AG08396 (cell line): ENCODE results near the gene FSTL5.

Experiments used
- DNase-seq: peaks from one replicate; pipeline ENCODE4 v3.0.0; 2012; ENCODE audit warnings: low spot score, mixed read lengths

Gene FSTL5

GRCh38 chr4:161704040-161704439, 459.8 kb downstream of the FSTL5 start:
- no peak for DNase-seq

- no peak for DNase-seq
These were observed 461.5 kb downstream of the FSTL5 start for GRCh38 chr4:161702287-161702686.

GRCh38 chr4:161696944-161697343, 466.9 kb downstream of the FSTL5 start:
- DNase-seq = no peak

GRCh38 chr4:161680146-161680545, 483.7 kb downstream of the FSTL5 start:
- DNase-seq = no peak

GRCh38 chr4:161664740-161665139, 499.1 kb downstream of the FSTL5 start:
- no peak for DNase-seq

GRCh38 chr4:161663844-161664243, 500.0 kb downstream of the FSTL5 start:
- no peak for DNase-seq

- no peak for DNase-seq
These were observed 505.1 kb downstream of the FSTL5 start for GRCh38 chr4:161658676-161659075.

- DNase-seq = no peak
These were observed 506.2 kb downstream of the FSTL5 start for GRCh38 chr4:161657616-161658015.

- no peak for DNase-seq
These were observed 507.2 kb downstream of the FSTL5 start for GRCh38 chr4:161656594-161656993.

GRCh38 chr4:161655148-161655547, 508.7 kb downstream of the FSTL5 start:
- no peak for DNase-seq

- DNase-seq = no peak
These were observed 510.1 kb downstream of the FSTL5 start for GRCh38 chr4:161653697-161654096.

- DNase-seq = no peak
These were observed 512.2 kb downstream of the FSTL5 start for GRCh38 chr4:161651586-161651985.

GRCh38 chr4:161650812-161651211, 513.0 kb downstream of the FSTL5 start:
- no peak for DNase-seq

GRCh38 chr4:161647757-161648156, 516.0 kb downstream of the FSTL5 start:
- no peak for DNase-seq

- DNase-seq = no peak
These were observed 521.1 kb downstream of the FSTL5 start for GRCh38 chr4:161642708-161643107.

GRCh38 chr4:161629694-161630441, 533.9 kb downstream of the FSTL5 start:
- no peak for DNase-seq

GRCh38 chr4:161604516-161605300, 559.1 kb downstream of the FSTL5 start:
- DNase-seq = no peak

GRCh38 chr4:161601011-161601410, 562.8 kb downstream of the FSTL5 start:
- DNase-seq = no peak

GRCh38 chr4:161595230-161595771, 568.5 kb downstream of the FSTL5 start:
- DNase-seq = no peak

- DNase-seq = no peak
These were observed 578.8 kb downstream of the FSTL5 start for GRCh38 chr4:161585011-161585410.

GRCh38 chr4:161583549-161583948, 580.3 kb downstream of the FSTL5 start:
- DNase-seq = no peak

- no peak for DNase-seq
These were observed 582.3 kb downstream of the FSTL5 start for GRCh38 chr4:161581262-161582230.
